ENCODE results near the gene SLCO2B1.

Gene SLCO2B1

DNA sequence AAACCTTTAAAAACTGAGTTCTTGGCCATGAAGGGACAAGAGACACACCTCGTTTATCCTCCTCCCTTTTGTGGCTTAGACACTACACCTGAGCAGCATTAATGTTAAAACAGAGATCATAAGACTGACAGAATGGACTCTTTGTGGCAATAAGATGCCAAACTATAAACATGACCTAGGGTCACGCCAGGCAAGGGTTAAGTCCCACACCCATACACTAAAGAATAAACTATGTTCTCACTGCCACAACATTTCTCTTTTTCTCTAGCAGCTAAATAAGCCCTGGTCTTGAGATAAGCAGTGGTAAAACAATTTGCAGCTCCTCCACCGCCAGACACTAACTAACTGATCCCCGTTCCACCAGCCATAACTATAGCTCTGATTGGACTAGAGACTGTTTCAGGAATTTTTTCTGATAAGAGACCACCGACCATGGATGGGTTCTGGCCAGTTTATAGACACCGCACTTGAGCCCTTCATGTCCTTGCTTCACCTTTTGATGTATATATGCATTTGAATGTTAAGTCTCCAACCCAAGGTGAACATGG is 4.9 kb upstream of the SLCO2B1 start:
- no peak for DNase-seq

DNA sequence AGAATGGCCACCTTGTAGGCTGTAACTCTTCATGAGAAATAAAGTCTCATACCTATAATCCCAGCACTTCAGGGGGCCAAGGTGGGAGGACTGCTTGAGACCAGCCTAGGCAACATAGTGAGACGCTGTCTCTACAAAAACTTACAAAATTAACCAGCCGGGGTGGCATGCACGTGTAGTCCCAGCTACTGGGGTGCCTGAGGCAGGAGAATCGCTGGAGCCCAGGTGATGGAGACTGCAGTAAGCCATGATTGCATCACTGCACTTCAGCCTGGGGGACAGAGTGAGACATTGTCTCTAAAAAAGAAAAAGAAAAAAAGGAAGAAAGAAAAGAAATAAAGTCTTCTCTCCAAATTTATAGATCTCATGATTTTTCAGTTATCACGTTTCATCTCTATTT is 4.2 kb upstream of the SLCO2B1 start:
- no peak for DNase-seq

DNA sequence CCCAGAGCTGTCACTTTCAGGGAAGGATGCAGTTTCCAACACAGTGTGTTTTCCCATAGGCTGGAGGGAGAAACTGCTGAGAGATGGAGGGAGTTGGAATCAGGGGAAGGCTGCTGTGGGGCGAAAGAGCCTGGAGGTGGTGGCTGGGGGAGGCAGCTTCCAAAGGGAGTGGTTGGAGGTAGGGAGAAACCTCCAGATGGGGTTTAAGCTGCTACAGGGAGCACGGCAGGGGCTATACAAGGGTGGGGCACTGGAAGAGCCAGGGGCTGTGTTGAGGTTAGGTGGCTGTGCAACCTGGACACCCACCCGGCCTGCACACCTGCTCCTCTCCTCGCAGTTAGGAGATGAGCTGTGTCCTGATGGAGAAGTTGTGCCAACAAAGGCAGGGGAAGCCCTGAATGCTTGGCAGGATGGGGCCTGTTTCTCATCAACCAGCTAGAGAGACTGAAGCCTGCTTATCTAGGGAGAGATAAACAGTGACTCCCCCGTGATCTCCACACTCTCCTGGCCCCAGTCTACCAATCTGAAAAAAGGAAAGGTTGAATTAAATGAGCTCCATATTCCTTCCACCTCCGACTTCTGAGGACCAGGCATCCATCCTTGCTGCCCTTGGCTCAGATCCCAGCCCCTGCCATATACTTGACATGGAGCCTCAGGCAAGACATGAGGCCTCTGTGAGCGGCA is 3.6 kb upstream of the SLCO2B1 start:
- DNase-seq = no peak

DNA sequence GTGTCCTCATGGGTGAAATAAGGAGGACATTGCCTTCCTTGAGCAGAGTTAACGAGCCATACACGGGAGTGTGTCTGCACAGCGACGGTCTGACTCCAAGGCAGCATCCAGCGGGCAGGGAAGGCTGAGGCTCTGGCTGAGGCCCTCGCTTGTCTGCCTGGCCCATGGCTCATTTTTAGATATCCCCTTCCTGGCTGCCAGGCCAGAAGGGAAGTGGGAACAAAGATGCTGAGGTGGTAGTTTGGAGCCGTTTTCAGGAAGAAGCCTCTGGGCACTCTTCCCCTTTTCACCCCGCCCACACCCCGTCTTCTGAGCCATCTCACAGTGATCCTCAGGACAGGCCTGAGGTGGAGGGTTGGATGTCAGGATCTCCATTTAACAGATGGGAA is 3.0 kb upstream of the SLCO2B1 start:
- no peak for DNase-seq

DNA sequence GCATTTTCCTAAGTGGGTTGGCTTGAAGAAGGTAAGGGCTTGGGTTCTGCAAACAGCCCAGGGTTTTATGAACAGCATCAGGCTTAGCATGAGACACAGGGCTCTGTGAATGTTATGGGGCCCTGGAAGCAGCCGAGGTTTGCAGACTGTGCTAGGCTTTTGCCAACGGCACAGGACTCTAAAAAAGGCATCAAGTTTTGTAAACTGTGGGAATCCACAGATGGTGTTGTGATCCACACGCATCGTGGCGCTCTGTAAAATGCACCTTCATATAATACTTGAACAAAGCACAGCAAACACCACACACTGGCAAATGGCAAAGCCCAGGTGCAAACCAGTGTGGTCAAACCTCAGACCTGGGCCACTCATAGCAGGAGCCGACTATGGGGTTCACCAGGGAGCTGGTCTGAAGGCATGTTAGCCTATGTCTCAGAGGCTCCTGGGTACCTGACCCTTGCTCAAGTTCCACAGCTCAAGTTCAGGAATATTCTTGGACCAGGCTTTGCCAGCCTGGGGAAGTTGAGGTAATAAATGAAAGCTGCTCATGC is 2.4 kb upstream of the SLCO2B1 start:
- DNase-seq = no peak

DNA sequence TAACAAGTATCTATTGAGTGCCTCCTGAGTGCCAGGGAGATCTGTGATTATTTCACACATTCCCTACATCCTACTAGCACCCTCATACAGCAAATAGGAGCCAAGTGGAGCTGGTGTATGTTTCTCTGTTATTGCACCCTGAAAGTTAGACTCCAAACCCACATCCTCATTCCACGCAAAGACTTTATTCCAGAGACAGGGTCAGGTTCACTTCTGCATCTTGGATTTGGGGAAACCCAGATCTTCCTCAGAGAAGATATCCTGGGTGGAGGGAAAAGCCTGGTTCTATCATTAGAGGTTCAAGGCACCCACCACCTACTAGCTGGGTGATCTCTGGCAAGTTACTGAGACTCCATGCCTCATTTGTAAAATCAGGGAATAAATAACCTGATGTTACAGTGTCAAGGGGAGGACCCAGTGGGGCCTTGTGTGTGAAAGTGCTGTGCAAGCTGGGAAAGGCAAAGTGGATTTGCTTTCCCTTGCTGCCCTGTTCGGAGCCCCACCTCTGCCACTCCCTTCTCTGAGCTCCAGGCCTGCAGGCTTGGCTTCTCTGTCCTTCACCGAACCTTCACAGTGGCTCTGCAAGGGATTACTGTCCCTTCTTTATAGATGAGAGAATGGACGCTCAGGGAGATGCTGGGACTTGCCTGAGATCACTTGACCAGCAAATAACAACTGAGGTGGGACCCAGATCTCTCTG is 991 bp upstream of the SLCO2B1 start:
- no peak for DNase-seq

DNA sequence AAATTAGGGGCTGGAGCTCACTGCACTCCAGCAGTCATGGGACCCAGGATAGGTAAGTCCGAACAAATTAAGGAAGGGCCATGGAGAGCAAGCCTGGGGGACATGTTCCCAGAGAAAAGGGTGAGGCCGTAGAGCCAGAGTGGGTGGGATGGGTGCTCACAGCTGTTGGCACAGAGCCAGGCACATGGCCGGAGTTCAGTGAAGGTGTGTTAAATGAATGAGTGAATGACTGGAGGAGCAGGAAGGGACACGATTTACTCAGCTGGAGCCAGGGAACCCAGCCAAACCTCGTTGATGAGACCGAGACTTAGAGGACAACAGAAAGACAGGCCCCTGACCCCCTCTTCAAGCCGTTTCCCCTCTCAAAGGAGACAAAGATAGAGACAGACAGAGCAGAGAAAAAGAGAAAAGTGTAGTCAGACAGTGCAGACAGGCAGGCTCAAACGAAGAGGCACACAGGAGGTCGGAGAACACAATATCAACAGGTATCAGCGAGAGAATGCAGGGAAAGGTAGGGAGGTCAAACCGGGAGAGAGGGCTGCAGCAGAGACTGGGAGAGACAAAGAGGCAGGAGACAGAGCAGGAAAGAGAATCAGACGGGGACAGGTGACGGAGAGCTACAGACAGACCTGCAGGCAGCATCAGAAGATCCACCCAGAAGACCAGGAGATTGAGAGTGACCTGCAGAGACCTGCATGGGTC is 590 bp downstream of the SLCO2B1 start:
- peak; percentile 9 for DNase-seq

DNA sequence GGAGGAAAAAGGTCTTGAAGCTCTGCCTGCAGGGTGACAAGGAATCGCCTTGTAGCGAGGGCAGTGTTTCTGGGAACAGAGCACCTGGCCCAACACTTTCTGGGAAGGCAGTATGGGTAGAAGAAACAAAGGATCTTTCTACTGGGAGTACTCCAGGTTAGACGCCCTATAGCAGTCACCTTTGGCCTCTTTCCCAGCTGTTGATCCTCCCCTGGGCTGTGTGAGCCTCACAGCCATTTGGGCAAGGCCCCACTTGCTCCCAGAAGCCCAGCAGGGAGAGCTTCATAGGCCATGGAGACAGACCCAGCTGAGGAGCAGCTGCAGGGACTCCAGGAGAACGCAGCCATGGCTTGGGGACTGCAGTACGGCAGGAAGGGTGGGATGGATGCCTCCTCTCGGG is 1.2 kb downstream of the SLCO2B1 start:
- DNase-seq = no peak

DNA sequence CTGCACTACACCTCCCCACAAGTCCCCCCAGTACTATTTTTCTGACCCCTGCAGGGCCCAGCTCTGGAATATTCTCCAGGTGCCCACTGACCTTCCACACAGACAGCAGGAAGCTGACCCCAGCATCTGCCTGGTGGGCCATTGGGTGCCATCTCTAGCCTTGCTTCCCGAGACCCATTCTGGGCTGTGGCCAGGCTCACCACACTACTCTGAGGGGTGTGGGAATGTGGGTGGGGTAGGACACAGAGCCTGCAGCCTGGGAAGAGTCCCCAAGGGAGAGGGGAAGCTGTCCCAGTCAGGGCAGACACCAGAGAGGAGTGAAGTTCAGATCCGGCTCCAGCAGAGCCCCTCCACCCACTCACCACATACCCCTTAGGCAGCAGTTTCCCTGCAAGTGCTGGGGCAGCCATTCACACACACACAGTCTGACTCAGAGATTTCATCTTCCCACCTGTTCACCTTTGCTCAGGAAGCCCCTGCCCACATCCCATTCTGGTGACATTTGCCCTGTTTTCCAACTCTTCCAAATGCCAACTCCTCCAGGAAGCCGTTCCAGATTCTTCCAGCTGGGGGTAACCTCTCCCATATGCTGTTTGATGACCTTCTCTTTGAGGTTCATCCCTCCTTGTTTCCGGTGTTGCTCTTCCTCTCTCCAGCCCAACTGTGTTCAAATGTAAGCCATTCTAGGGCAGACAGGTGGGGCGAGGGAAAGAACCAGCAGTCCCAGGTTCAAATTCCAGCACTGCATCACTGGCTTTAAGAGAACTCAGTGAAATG is 1.9 kb downstream of the SLCO2B1 start:
- DNase-seq = no peak

DNA sequence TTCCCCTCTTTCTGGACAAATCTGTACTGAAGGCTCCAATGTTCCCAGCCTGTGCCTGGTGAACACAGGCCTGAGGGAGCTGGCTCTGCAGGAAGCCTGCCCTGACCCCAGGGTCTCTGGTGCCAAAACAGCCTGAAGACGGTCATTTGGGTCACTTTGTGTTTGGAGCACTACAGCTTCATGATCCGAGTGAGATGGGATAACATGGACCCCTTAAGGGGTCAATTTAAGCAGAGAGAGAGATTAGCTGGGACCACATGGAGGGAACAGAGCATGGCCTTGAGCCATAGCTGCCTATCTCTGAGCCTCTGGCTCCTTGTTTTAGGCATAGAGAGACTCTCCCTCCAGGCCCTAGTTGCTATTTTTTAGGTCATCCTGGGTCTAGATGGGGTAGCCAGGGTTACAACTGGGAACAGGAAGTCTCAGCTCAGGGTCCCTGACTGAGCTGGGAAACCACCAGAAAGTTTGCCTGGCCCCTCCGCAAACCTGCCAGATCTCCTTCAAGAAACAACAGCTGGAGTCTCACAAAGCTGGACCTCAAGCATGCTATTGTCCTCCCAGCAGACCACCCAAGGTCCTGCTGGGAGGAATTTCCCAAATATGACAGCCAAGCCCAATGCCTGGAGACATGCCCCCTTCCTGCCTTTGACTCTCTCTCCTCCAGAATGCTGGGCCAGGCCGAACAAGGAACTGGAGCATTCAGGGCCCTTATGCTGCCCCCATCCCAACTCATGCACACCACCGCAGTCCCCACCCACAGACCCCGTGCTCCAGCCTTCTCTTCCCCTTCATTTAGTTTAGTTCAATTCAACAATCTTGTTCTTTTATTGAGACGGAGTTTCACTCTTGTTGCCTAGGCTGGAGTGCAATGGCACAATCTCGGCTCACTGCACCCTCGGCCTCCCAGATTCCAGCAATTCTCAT is 4.0 kb downstream of the SLCO2B1 start:
- DNase-seq = no peak

DNA sequence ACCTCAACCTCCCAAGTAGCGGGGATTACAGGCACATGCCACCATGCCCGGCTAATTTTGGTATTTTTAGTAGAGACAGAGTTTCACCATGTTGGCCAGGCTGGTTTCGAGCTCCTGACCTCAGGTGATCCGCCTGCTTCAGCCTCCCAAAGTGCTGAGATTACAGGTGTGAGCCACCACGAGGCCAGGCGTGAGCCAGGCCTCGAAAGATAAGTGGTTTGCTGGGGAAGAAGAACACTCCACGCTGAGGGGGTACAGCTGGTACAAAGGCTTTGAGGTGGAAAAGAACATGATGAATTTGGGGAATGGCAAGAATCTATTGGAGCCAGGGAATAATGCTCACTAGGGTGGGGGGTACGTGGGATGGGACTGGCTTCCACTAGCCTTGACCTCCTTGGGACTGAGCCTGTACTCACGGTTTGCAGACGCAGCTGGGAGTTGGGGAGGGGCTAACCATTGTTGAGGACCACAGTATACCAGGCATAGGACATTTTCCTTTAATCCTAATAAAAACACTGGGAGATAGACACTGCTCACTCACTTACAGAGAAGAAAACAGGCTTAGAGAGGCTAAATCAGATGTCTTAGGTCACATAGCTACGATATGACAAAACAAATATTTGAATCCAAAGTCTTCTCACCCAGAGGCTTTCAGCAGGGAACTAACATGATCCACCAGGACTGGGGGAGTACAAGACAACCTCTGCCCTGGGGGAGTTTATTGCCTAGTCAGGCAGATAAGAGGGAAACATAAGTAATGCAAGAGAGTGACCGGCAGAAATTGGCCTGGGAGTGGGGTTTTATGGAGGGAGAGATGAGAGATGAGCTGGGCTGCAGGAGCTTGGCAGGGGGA is 4.9 kb downstream of the SLCO2B1 start:
- no peak for DNase-seq

DNA sequence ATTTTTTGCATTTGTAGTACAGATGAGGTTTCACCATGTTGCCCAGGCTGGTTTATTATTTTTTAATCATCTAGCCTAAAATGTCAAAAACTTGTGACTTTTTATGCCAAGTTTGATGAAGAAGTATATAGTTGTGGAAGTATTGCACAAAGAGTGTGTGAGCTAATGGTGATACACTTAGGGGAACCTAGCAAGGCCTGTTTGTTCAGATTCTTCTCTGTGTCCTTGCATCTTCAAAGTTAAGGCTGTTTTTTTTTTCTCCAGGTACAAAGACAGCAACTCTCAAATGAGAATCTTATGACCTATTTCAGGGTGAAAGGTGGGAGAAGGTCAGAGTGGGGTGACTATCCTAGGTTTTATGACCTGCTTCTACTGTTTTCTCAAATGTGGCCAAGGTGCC is 7.3 kb downstream of the SLCO2B1 start:
- no peak for DNase-seq

DNA sequence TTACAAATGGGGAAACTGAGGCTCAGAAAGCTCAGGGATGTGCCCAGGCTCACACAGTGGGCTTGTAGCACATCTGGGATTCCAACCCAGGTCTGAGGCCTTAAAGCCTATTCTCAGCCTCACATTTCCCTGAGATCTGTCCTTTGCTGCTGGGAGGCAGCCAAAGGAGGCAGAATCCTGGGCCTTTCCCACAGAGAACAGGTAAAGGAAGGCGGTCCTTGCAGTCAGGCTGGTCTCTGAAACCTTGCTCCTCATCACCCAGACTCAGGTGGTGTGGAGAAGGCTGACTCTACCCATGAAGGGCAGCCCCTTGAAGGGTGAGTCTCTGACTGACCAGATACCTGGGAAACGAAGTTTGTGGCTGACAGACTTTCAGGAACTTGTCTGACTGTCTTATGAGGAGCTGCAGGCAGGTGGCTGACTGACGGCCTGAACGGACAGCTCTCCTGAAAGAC is 7.8 kb downstream of the SLCO2B1 start:
- DNase-seq = no peak

DNA sequence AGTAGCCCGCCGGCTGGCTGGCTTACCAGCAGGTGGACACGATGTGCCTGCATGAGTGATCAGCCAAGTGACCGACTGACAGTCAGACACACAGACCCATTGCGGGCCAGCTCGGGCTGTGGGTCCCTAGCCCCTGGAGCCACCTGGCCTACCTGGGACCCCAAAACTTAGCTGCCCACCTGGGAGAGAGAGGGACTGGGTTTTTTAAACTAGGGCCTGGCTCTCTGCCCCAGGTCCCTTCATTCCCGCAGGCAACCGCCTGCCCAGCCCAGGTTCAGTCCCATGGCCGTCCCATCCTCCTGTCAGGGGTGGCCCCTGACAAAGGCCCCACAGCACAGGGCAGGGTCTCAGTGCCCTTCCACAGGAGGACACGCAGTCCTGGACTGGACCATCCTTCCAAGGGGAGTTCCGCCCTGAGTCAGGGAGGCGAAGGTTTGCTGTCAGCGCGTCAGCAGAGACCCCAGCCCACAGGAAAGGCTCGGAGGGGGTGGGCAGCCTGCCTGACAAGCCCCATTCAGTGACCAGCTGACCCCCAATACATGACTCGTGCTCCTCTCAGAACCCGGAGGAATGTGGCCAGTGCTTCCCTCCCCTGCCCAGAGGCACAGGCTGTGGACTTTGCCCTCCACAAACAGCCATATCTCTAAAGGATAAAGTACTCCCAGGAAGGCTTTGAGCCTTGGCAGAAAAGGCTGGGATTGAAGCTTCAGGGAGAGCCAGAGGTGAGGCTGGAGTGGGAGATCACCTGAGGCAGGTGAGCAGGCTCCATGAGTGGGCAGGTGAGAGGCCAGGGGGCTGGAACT is 8.4 kb downstream of the SLCO2B1 start:
- DNase-seq = no peak

DNA sequence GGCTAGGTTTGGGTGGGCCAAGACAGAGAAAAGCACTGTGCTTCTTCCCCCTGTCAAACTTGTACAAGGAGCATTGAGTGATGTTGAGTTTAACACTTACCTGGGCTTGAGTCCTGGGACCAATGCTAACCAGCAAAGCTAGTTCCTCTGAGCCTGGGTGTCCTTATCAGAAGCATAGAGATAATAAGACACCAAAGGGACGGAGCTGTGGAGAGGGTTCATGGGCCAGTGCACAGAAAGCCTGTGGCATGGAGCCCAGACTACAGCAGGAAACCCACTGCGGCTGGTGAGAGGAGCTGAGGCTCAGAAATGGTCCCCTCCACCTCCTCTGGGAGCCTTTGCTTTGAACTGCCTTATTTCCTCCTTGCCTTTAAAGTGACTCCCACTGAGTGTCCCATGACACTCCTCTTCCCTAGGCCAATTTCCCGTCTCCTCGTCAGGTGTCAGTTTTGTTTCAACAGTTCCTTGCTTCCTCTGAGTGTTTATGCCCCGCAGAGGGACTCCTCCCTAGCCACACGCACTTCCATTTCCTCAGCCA is 9.4 kb downstream of the SLCO2B1 start:
- no peak for DNase-seq

DNA sequence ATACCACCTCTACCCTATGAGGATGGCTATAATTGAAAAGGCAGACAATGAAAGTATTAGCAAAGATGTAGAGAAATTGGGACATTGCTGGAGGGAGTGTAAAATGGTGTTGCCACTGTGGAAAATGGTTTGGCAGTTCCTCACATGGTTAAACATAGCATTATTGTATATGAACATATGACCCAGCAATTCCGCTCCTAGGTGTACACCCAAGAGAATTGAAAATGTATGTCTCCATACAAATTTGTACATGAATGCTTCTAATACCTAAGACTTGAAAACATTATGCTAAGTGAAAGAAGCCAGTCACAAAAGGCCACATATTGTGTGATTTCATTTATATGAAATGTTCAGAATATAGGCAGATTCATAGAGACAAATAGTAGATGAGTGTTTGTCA is 10.0 kb downstream of the SLCO2B1 start:
- no peak for DNase-seq

DNA sequence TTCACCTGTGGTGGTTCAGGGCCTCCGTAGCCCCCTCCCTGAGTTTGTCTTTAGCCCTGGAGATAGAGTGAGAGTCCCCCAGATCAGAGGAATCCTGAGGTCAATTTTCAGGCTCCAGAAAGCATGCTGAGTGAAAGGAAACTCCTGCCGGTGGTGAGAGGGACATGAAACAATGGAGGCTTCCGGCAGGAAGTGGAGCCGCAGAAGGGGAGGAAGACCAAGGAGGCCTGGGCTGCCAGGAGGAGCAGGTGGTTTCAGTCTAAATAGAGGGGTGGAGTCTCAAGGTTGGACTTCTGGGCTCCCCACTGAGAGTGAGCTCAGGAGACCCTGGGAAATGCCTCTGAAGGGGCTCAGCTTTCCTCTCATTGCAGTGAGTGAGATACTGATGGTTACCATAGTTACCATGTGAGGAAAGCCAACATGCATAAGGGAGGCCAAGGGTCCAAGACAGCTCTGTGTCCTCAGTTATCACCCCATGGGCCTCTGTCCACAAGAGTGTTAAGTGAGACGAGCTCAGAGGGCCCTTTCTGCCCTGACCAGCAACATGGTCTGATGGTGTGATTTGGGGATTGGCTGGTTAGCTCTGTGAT is 10.7 kb downstream of the SLCO2B1 start:
- no peak for DNase-seq

DNA sequence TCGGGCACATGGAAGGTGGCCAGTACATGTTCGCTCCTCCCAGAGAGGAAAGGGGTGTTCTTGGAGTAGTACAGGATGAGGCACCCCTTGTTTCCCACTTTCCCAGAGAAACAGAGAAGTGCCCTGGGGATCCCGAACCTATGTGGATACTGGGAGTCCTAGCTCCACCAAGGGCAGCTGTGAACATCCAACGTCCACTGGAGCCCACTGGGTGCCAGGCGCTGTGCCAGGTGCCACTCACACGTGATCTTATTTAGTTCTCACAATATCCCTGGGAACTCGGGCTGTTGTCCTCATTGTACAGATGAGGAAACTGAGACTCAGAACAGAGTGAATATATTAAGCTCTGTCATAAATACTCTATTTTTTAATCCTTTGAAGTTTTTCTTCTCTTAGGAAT is 12.0 kb downstream of the SLCO2B1 start:
- DNase-seq = no peak

Data from NCI-H510A treated with DMSO at 0.1 percent for 48 hours (cell line).